ENCODE data around the gene CAPG. TPM values are rescaled to one million over a fixed set of nuclear protein-coding genes. Genes with fewer than 3 reads are reported as not detected.

The CAPG gene
- total RNA-seq, 1 experiment from 2014 or later = 89.4 TPM

DNA sequence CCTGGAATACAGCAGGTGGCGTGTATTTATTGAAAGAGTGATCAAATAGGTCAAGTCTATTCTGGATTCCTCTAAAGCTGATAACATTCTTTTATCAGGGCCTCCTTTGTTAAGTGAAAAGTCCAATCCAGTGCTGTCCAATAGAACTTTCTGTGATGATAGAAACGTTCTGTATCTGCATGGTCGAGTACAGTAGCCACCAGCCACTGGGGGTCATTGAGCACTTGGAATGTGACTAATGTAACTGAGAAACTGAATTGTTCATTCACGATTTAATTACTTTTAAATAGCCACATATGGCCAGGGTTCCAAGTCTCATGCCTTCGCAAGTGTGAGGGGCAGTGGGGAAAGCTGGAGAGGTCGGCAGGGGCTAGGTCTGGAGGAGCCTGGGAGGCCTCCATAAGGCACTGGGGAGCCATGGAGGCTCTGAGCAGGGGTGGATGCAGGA, 28.9 kb upstream of the CAPG start:
- no peak for DNase-seq (ENCODE audit: low read depth)

DNA sequence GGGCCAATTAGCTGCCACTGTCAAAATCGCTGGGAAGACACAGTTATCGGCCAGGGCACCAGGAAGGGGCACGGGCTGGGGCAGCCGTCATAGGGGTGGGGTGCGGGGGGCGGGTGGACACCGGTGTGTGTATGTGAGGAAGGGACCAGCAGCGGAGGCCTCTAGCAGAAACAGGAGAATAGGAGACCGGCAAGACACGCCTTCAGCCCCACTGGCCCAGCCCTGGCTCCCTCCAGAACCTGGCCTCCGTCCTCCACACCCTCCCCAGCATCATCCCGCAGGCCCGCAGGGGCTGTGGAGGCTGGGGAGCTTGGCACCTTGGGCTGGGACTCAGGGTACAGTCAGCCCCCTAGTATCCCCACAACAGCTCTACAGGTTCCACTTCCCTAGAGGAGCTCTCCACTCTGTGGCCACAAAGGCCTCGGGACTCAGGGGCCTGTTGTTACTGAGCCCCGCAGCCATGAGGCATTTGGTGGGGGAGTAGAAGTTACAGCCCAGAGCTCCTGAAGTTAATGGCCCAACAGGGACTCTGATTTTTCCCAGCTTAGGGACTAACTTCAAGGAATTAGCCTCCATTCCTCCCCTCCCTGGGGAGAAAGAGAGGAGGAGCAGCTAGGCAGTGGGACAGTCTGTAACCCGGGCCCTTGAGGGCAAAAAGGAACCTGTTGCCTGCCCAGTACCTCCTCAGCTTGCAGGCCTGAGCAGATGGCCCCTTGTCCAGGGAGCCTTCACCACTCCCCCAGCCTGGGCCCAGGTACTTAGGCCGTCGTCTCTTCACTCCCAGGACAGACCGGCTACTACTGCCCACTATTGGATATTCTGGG, 28.2 kb upstream of the CAPG start:
- DNase-seq (ENCODE audit: low read depth) = no peak

DNA sequence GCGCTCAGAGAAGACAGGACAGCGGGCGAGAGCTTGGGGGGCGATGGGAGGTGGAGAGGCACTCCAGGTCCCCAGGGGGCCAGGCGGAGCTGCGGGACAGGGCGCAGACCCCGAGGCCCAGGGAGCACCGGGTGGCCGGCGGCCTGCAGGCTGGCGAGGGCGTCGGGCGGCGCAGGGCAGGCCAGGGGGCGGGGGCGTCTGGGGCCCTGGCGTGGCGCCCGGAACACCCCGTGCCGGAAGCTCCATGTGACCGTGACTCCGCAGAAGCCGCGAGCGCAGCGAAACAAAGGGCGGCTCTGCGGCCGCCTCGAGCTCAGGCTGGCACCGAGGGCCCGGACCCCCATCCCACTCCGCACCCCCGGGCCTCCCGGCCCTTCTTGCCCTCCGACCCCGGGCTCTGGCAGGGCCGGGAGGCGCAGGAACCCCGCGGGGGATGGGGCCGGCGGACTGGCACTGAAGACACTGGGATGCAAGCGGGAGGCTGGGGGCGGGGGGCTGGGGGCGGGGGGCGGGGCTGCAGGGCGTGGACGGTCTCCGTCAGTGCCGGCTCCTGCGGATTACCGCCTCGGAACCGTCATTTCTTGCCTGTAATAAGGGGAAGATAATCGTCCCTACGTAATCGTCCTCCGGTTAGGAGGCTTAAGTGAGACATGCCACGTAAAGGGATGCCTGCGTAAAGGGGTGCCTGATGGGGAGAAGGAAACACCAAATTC, 27.5 kb upstream of the CAPG start:
- peak; percentile 70 for DNase-seq (ENCODE audit: low read depth)

DNA sequence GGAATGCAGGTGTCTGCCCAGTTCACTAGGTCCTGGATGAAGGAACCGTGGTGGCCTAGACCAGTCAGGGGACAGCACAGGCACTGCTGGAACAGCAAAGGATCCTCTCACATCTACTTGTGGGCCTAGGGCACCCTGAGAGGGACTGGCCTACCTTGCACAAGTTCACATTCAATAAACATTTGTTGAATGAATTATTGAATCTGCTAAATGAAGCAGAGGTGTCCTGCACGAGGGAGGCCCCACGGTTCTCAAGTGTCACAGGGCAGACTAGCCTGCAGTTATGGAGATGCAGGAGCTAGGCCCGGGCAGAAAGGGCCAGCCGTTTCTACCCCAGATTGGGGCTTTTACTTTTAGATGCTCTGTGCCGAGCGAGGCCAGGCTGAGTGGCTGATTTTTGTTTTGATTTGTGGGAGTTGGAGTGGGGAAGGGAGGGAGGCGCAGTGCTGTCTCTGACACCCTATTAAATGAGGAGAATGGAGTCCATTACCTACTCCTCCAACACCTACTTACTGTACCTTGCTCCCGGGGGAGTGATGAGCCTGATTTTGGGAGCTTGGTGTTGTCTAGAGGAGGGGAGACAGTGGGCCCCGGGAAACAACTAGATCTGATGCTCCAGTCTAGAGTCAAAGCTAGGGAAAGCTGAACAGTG, 26.8 kb upstream of the CAPG start:
- no peak for DNase-seq (ENCODE audit: low read depth)

DNA sequence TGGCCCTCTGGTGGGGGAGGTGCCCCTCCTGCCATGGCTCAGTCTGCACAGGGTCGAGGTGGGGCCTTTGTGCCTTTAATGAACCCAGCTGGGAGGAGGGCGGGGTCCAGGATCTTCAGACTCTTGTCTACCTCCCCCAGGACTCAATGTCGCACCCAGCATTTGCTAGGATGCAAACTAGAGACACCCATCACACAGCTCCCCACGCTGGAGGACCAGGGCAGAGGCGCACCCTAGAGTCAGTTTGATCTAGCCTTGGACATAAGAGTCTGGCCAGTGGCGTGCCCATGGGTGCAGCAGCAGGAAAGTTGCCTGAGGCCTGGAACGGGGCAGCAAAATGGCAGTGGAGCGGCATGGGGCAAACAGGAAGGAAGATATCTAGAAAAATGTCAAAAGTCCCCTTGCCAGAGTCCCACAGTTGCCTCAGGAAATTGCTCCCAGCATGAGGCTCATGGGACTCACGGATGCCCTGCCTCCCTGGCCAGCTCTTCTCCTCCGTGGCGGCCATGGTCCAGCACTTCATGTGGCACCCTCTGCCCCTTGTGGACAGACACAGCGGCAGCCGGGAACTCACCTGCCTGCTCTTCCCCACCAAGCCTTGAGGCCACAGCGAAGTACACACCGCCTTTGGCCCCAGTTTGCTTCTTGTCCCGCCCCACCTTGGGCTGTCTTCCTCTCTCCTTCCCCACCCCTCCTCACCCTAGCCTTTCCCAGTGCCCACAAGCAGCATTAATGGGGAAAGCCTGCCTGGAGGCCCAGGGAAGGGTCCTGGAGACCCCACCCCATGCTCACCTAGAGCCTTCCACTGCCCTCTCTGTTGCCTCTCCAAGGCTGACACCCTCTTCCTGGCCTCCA, 26.0 kb upstream of the CAPG start:
- no peak for DNase-seq (ENCODE audit: low read depth)

DNA sequence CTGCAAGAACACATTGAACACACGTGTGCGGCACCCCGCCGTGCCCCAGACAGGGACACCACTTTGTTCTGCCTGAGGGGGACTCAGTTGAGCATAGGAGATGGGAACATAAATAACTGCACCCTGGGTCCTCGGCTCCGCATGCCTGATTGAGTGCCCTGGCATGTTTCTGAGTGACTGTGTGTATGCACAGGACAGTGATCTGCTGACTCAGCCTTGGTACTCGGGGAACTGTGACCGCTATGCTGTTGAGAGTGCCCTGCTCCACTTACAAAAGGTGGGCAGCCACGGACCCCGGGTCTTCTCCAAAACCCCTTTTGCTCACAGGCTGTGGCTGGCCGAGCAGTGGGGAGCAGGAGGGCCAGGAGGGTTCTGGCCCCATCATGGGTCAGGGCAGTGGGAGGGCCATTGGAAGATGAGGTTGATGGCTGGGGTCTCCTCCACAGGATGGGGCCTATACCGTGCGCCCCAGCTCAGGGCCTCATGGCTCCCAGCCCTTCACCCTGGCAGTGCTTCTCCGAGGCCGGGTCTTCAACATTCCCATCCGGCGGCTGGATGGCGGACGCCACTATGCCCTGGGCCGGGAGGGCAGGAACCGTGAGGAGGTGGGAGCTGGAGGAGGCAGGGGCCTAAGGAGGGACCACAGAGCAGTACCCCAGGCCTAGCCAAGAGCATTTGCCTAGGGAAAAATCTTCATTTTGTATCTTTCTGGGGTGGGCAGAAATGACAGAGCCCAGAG, 25.2 kb upstream of the CAPG start:
- no peak for DNase-seq (ENCODE audit: low read depth)

DNA sequence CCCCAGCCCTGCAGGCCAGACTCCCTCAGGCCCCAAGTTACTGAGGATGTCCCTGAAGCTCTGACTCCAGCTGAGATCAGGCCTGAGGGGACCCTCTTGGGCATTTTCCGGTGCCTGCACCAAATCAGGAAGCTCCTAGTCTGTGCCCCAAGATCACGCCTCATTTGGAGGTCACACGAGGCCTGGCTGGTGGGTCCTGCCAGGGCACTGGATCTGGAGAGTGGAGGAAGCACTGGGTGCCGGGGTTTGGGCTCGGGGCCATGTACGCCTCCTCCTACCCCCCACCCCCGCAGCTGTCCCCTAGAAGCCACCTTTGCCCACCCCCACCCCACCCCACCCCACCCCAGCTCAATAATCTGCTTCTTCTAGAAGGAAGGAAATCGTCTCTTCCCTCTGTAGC, 24.5 kb upstream of the CAPG start:
- DNase-seq (ENCODE audit: low read depth) = no peak

DNA sequence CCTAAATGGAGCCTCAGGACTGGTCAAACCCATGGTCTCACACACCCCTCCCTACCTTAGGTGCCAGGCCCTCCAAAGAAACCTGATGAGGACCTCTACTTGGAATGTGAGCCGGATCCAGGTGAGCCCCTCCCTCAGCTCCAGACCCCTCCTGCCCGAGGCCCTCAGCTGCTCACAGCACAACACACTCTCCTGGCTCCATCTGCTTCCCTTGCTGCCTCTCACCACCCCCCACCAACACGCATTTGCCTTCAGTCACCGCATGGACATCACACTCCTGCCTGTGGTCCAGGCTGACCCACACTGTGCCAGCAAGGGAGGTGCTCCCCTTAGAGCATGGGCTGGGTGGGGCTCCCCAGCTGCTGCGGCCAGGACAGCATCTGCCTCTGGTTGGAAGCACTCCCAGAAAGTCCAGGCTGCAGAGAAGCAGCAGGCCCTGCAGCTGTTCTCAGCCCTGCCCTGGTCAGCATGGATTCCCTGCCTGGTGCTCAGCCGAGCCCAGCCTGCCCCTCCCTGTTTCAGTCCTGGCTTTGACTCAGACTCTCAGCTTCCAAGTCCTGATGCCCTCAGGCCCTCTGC, 23.4 kb upstream of the CAPG start:
- peak; percentile 92 for DNase-seq (ENCODE audit: low read depth)

DNA sequence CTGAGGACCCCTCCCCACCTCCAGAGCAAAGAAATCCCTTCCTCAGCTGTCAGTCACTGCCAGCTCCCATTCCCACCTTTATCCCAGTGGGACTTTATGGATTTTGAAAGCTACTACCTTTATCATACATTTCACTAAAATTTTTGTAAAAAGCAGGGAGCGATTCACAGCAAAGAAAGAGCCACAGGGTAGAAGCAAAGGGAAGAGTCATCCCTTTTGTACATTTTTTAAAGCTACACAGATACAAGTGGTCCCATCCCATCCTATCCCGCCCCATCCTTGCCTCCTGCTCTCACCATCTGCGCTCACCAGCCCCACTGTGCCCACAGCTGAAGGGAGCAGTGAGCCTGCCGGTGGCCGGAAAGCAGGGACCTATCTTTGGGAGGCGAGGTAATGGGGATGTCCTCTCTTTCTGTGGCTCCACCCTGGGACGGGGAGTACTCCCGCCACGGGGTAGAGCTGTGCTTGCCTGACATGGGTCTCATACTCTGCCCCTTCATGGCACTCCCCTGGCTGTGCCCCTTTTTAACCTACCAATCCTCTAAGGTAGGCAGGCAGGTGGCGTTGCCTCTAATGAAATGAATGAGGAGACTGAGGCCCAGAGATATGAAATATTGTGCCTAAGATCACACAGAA, 21.5 kb upstream of the CAPG start:
- no peak for DNase-seq (ENCODE audit: low read depth)

DNA sequence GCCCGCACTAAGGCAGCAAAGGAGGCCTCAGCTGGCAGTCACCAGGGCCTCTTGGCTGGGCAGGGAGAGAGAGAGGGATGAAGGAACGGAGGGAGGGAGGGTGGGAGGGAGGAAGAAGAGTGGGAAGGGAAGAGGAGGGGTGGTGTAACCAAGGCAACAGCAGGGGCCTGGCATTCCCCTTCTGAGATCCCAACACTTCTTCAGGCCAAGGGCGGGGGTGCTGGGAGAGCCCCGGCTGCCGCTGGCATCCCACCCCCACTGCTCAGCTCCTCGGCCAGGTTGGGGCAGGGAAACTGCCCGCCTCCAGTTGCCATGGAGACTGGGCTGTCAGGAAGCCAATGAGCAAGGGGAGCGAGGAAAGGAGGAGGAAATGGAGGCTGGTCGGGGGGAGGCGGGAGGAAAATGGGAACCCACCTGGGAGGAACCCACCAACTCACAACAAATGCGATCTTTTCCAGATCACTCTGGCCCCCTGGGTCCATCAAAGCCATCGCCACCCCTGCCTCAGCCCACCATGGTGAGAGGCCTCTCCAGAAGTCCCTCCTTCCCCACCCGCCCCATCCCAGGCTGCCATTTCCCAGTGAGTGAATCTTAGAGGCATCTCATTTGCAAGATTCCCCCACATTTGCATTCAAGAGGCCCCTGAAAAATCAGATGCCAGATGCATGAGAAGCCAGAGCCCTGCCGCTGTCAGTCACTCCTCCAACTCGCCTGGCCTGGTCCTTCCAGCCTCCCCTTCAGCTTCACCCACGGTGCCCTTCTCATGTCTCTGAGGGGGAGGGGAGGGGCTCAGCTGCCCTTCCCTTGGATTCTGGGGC, 20.8 kb upstream of the CAPG start:
- no peak for DNase-seq (ENCODE audit: low read depth)

DNA sequence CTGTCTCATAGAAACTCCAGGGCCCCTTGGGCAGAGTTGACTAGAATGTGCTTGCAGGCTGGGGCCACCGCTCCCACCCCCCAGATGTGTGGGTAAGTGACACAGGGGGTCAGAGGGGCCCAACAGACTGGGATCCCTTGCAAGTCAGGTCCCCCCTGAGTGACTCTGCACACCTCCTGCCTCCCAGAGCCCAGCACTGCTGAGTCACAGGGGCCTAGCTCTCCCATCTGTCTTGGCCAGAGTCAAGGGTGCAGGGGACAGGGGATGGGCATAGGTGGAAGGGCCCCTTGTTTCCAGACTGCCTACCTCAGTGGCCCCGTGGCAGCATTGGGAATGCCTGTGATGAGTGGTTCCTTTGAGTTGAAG, 19.7 kb upstream of the CAPG start:
- no peak for DNase-seq (ENCODE audit: low read depth)

DNA sequence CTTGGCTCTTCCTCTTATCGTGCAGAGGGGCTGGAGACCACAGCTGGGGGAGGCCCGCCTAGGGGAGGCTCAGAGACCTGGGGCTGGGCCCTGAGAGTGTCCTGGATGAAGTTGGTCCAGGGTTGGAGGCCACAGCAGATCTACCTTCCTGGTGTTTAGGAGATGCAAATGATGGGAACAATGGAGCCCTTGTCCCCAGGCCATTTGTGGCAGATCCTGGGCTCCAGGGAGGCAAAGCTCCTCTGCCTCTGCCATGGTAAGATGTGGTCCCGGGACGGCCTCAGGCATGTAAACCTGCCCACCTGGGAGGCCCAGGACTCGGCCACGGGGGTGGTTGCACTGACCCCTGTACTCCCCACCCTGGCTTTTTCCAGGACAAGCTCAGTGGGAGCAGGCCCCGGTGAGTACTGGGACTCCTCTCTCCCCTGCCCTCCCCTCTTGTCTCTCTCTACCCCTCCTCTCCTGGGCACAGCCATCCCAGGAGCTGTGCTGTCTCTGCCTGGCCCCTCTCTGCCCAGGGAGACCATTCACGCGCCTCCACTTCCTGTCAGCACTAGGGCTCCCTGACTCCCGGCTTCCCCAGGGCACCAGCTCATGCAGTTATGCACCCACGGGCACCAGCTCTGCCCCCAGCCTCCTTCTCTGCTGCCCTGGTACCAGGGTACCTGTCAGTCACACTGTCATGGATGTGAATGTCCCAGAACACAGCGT, 19.2 kb upstream of the CAPG start:
- no peak for DNase-seq (ENCODE audit: low read depth)

DNA sequence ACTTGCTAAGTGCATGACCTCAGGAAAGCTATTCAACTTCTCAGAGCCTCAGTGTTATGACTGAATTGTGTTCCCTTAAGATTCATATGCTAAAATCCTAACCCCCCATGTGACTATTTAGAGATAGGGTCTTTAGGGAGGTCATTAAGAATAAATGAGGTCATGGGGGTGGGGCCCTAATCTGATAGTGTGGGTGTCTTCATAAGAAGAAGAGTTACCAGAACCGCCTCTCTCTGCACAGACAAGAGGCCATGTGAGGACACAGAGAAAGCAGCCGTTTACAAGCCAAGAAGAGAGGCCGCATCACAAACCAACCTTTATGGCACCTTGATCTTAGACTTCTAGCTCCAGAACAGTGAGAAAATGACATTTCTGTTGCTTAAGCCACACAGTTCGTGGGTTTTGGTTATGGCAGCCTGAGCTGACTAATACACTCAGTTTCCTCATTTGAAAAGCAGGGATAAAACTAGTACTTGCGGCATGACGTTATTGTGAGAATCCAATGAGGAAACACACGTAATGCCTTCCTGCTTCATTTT, 18.2 kb upstream of the CAPG start:
- no peak for DNase-seq (ENCODE audit: low read depth)

DNA sequence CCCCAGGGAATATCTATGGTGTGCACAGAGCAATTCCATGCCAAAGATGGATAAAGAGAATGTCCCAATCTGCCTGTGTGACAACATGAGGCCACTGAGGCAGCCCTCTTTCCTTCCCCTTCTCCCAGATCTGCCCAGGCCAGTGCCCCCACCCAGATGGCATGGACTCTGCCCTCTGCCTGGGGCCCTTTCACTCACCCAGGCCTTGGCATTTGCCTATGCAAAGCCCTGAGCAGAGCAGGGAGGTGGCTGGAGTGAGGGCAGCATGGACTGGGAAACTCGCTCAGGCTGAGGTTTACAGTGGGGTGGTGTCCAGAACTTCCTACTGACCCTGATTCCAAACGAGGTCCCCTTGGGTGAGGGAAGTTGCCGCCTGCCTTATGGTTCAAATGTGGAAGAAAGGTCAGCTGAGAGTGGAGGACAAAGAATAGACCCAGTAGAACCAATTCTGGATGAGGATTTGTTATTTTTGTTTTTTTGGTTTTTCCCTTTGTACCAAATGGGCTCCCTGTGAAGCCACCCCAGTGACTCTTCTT, 17.2 kb upstream of the CAPG start:
- no peak for DNase-seq (ENCODE audit: low read depth)

DNA sequence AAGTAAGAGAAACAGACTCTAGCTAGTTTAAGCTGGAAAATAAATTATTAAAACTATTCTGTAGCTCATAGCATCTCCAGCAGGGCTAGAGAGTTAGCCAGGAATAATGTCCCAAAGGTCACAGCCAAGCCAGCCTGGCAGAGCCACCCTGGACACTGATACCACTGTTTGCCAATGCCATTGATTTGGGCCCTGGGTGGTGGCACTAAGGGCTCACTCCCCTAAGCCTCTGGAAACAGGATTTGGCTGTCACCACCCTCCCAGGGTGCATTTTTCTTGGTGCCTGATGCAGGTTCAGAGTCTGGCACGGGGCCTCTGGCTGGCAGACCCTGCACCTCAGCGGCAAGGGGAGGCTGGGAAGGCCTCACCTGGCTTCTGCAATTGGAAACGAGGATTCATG, 15.4 kb upstream of the CAPG start:
- DNase-seq (ENCODE audit: low read depth) = no peak

DNA sequence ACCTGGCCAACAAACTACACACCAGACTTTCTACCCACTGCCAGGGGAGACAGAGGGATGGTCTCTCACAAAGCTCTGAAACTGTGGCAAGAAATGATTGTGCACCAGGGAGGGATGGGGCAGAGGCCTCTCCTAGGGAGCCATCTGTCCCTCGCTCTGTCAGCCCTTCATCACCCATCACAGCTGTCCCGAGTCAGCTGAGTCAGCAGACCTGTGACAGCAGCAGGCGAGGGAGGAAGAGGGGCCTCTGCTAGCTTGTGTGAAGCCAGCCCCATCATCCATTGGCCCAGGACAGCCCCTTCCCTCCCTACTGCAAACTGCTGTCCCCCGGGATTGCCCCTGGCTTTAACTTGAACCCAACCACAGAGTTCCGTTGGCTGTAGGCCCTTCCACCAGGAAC, 13.4 kb upstream of the CAPG start:
- no peak for DNase-seq (ENCODE audit: low read depth)

DNA sequence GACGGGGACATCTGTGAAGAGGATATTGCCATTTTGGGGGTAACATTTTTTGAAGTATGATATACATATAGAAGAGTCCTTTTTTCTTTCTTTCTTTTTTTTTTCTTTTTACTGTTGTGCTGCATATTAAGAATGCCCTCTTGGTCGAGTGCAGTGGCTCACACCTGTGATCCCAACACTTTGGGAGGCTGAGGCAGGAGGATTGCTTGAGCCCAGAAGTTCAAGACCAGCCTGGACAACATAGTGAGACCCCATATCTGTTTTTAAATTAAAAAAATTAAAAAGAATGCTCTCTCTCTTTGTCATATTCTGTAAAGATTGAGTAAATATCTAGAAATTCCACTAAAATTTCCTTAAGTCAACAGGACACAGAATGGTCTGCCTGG, 11.9 kb upstream of the CAPG start:
- no peak for DNase-seq (ENCODE audit: low read depth)

Data from M059J (cell line).